Stimulated activated naive B cell treated with anti-CD40 and anti-IgM and Interleukin-4, amounts not matched to agents 10 μg/mL and 1 μg/mL and 100 μg/mL, for 72 hours (primary cell): ENCODE measurements around the gene DISP3.

Experiments
- ATAC-seq, 2 donors: fragments of 150-1000 bp; cut with Tn5 transposase; replicated peaks; 2 replicates each; pipeline ENCODE4 v1.10.0; 2021; ENCODE audit warnings: moderate library complexity in 1 of 2
- DNase-seq: peaks from one replicate; pipeline ENCODE4 v3.0.0; 2021
- H3K27ac Mint-ChIP-seq: one replicate; pipeline ENCODE4 v1.8.0; 2022; ENCODE audit warnings: mild to moderate bottlenecking, mixed read lengths
- H3K27me3 Mint-ChIP-seq, 2 donors: one replicate each; pipeline ENCODE4 v1.8.0; 2022; ENCODE audit warnings: mixed read lengths in 2 of 2
- H3K36me3 Mint-ChIP-seq, 2 donors: one replicate each; pipeline ENCODE4 v1.8.0; 2022; ENCODE audit warnings: mixed read lengths in 2 of 2, mild to moderate bottlenecking in 1 of 2
- H3K4me1 Mint-ChIP-seq, 2 donors: one replicate each; pipeline ENCODE4 v1.8.0; 2022; ENCODE audit warnings: mixed read lengths in 2 of 2, mild to moderate bottlenecking in 1 of 2
- H3K4me3 Mint-ChIP-seq, 2 donors: one replicate each; pipeline ENCODE4 v1.8.0; 2022; ENCODE audit warnings: mild to moderate bottlenecking in 2 of 2, mixed read lengths in 2 of 2, moderate library complexity in 1 of 2
- H3K9me3 Mint-ChIP-seq, 2 donors: one replicate each; pipeline ENCODE4 v1.8.0; 2022; ENCODE audit warnings: mixed read lengths in 2 of 2, mild to moderate bottlenecking in 1 of 2

The DISP3 gene

GRCh38 chr1:11501906-11502485, 23.0 kb downstream of the DISP3 start:
- ATAC-seq (no peak), DNase-seq (no peak)
- peaks cover 0 to 3% of the 10 kb centered on the region in 2 donors for H3K4me1 Mint-ChIP-seq
- H3K9me3 Mint-ChIP-seq, result peaks cover 24 to 26% of the 10 kb centered on the region in 2 donors
- H3K27ac Mint-ChIP-seq, result no peak overlapping the region
- H3K4me3 Mint-ChIP-seq, result peak overlapping the region; percentile 7 to 12
- peaks cover 13 to 29% of the 10 kb centered on the region in 2 donors for H3K36me3 Mint-ChIP-seq
- peaks cover 47 to 52% of the 10 kb centered on the region in 2 donors for H3K27me3 Mint-ChIP-seq

- Mint-ChIP-seq H3K9me3 (peaks cover 24 to 26% of the 10 kb centered on the region in 2 donors), H3K27ac (no peak overlapping the region)
- ATAC-seq, result no peak
Measured at GRCh38 chr1:11502516-11502915, 23.6 kb downstream of the DISP3 start.

GRCh38 chr1:11504599-11504998, 25.6 kb downstream of the DISP3 start:
- H3K4me3 Mint-ChIP-seq, result no peak overlapping the region
- H3K27ac Mint-ChIP-seq, result no peak overlapping the region
- peaks cover 26 to 27% of the 10 kb centered on the region in 2 donors for H3K9me3 Mint-ChIP-seq
- H3K27me3 Mint-ChIP-seq, result peaks cover 31 to 33% of the 10 kb centered on the region in 2 donors
- H3K4me1 Mint-ChIP-seq, result peaks cover 0 to 3% of the 10 kb centered on the region in 2 donors
- no peak for DNase-seq
- peaks cover 15 to 29% of the 10 kb centered on the region in 2 donors for H3K36me3 Mint-ChIP-seq
- no peak for ATAC-seq

More at GRCh38 chr1:11502516-11502915, 23.6 kb downstream of the DISP3 start:
- H3K27me3 Mint-ChIP-seq, result peaks cover 45 to 50% of the 10 kb centered on the region in 2 donors
- H3K4me1 Mint-ChIP-seq, result peaks cover 0 to 3% of the 10 kb centered on the region in 2 donors
- no peak for DNase-seq
- peaks cover 15 to 29% of the 10 kb centered on the region in 2 donors for H3K36me3 Mint-ChIP-seq
- no peak overlapping the region for H3K4me3 Mint-ChIP-seq

DNA sequence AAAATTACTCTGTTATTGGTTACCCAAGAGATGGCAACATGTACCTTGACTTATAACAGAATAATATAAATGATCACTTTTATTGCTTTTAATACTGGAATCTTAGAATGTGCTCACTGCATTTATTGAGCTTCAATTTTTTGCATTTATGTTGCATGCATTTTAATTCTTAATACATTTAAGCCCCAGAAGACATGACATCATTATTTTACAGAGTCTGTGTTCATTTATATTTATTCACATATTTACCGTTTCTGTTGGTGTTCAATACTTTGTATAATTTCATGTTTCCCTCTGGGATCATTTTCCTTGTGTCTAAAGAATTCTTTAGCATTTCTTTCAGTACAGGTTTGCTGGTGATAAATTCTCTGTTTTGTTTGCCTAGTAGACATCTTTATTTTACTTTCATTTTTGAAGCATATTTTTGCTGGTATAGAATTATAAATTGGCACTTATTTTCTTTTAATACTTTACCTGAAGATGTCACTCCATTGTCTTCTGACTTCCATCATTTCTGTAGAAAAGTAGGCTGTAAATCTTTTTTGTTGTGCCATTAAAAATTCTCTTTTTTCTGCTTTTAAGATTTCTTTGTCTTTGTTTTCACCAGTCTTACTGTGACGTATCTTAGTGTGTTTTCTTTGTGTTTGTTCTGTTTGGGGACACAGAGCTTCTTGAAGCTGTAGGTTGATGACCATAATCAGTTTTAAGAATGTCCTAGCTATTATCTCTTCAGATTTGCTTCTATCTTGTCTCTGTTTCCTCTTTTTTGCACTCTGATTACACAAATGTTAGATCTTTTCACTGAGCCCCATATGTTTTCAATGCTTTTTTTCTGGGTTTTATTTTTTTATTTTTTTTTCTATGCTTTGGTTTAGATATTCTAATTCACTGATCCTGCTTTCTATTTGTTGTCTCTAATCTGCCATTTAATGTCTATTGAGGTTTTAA, 26.9 kb downstream of the DISP3 start:
- Mint-ChIP-seq H3K9me3 (peaks cover 29 to 32% of the 10 kb centered on the region in 2 donors), H3K27me3 (peaks cover 23 to 28% of the 10 kb centered on the region in 2 donors), H3K4me3 (no peak overlapping the region), H3K27ac (no peak overlapping the region), H3K36me3 (peaks cover 15 to 32% of the 10 kb centered on the region in 2 donors), H3K4me1 (peaks cover 0 to 3% of the 10 kb centered on the region in 2 donors)
- ATAC-seq, result no peak
- no peak for DNase-seq

DNA sequence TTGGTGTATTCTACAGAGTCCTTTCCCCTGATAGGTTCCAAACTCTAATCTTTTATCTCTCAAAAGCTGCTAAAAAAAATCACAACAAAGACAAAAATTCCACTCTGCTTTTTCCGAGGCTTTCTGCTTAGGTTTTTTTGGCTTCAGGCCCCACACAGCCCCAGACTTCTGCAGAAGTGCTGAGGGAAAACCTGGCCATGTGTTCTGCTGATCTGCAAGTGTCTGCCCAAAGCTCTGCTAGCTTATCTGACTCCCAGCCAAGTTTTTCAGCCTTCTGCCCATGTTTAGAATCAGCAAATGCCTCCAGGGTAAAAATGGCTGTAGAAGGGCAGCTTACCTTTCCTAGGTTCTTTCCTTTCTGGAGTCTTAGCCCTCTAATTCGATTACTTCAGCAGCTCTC, 28.4 kb downstream of the DISP3 start:
- no peak overlapping the region for H3K4me3 Mint-ChIP-seq
- peaks cover 11 to 29% of the 10 kb centered on the region in 2 donors for H3K36me3 Mint-ChIP-seq
- ATAC-seq (no peak), DNase-seq (no peak)
- H3K4me1 Mint-ChIP-seq, result no peaks in the 10 kb centered on the region
- H3K9me3 Mint-ChIP-seq, result peaks cover 31 to 35% of the 10 kb centered on the region in 2 donors
- peaks cover 15 to 23% of the 10 kb centered on the region in 2 donors for H3K27me3 Mint-ChIP-seq
- no peak overlapping the region for H3K27ac Mint-ChIP-seq

- H3K9me3 Mint-ChIP-seq, result peaks cover 24 to 25% of the 10 kb centered on the region in 2 donors
- peaks cover 12 to 44% of the 10 kb centered on the region in 2 donors for H3K27me3 Mint-ChIP-seq
- peaks cover 10 to 12% of the 10 kb centered on the region in 2 donors for H3K36me3 Mint-ChIP-seq
- no peak overlapping the region for H3K27ac Mint-ChIP-seq
- H3K4me1 Mint-ChIP-seq, result no peaks in the 10 kb centered on the region
- DNase-seq, result no peak
- no peak for ATAC-seq
- H3K4me3 Mint-ChIP-seq, result no peak overlapping the region
Measured at GRCh38 chr1:11513681-11514080, 34.7 kb downstream of the DISP3 start.

- Mint-ChIP-seq H3K27me3 (peaks cover 12 to 44% of the 10 kb centered on the region in 2 donors), H3K9me3 (peaks cover 22 to 25% of the 10 kb centered on the region in 2 donors), H3K4me1 (no peaks in the 10 kb centered on the region), H3K27ac (no peak overlapping the region), H3K4me3 (no peak overlapping the region), H3K36me3 (peaks cover 10 to 12% of the 10 kb centered on the region in 2 donors)
- ATAC-seq (no peak), DNase-seq (no peak)
Measured at GRCh38 chr1:11514366-11514765, 35.4 kb downstream of the DISP3 start.

GRCh38 chr1:11515368-11516300, 36.7 kb downstream of the DISP3 start:
- no peak for ATAC-seq
- H3K27me3 Mint-ChIP-seq, result peaks cover 10 to 40% of the 10 kb centered on the region in 2 donors
- no peak for DNase-seq
- no peaks in the 10 kb centered on the region for H3K4me1 Mint-ChIP-seq
- no peak overlapping the region for H3K4me3 Mint-ChIP-seq
- peaks cover 19 to 23% of the 10 kb centered on the region in 2 donors for H3K9me3 Mint-ChIP-seq
- peaks cover 8 to 12% of the 10 kb centered on the region in 2 donors for H3K36me3 Mint-ChIP-seq
- H3K27ac Mint-ChIP-seq, result no peak overlapping the region

DNA sequence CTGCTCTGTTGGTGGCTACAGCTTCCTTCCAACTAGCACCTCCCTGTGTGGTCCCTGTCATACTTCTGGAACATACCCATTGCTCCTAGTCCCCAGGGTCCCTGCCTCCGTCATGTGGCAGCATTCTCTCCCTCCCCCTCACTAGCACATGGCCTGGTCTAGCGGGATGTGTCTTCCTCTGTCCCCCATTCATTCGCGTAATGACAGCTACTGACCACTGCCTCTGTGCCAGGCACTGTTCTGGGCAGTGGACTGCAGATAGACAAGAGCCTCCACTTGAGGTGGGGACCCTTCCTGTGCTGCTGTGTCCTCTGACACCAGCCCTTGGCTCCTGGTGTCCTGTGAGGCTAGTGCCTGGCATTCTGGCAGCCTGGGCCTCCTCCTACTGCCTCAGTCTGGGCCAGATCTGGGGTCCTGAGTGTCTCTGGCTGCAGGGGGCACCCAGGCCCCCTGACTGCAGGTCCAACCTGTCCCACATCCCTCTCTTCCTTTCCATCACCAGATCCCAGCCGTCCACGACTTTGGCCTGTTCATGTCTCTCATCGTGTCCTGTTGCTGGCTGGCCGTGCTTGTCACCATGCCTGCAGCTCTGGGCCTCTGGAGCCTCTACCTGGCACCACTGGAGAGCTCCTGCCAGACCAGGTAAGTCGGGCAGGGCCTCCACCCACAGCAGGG, 38.1 kb downstream of the DISP3 start:
- H3K27ac Mint-ChIP-seq, result no peak overlapping the region
- ATAC-seq, result no peak
- no peaks in the 10 kb centered on the region for H3K4me1 Mint-ChIP-seq
- H3K9me3 Mint-ChIP-seq, result peaks cover 13 to 14% of the 10 kb centered on the region in 2 donors
- H3K36me3 Mint-ChIP-seq, result peaks cover 6 to 12% of the 10 kb centered on the region in 2 donors
- H3K27me3 Mint-ChIP-seq, result peaks cover 4 to 33% of the 10 kb centered on the region in 2 donors
- no peak for DNase-seq
- H3K4me3 Mint-ChIP-seq, result no peak overlapping the region

DNA sequence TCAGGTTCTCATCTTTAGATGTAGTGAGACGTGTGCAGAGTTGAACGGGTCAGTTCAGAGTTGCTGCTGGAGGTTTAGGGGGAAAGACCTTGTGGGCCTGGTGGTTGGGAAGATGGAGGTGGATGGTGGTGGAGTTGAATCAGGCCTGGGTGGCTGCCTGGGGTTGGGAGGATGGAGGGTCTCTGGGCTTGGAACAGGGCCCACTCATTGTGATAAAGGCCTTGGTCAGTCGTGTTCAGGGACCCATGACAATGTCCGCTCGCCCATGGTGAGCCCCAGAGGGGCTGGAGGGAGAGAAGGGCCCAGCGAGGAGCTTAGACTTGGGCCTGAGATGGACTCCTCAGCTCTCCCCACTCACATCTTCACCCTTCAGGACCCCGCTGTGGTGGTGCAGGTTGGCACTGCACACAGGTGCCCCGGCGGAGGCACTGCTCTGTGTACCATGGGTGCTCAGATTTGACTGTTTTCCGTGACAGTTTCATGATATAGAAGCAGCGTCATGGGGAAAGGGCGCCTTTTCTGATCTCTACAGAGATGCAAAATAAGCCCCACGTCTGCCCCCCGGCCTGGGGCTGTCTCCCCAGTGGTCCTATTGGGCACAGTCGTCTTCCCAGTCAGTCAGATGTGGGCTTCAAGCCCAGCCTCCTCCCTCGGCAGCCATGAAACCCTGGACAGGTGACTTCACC, 39.2 kb downstream of the DISP3 start:
- ATAC-seq (no peak), DNase-seq (no peak)
- Mint-ChIP-seq H3K27ac (no peak overlapping the region), H3K9me3 (peaks cover 4 to 5% of the 10 kb centered on the region in 2 donors), H3K4me3 (no peak overlapping the region), H3K36me3 (peaks cover 0 to 6% of the 10 kb centered on the region in 2 donors), H3K27me3 (peaks cover 4 to 25% of the 10 kb centered on the region in 2 donors), H3K4me1 (no peaks in the 10 kb centered on the region)

DNA sequence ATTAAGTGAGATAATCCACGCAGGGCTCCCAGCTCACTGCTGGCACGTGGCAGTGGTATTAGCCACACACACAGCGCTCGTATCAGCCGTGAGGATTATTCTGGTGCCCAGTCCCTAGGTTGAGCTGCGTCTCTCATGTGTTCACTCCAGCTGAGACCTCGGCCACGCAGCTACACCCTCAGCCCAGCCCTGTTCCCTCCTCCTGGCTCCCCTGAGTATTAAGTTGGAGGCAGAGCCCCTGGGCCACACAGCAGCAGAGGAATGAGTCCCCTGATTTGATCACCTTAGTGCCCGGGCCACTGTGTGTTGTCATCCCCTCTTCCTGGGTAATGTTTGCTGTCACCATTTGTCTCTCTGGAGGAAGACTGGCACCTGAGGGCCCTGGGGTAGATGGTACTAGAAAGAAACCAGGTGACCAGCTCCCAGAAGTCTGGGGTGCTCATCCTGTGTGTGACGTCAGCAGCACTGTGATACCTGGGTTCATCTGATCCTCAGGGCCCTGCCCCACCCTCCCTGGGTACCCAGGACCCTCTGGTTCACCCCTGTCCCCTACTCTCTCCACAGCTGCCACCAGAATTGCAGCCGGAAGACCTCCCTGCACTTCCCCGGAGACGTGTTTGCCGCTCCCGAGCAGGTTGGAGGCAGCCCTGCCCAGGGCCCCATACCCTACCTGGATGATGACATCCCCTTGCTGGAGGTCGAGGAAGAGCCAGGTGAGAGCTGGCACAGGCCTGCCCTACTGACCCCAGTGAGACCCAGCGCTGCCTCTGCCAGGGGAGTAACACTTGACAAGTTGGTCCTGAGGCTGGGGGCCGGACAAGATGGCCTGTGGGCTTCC, 40.1 kb downstream of the DISP3 start:
- Mint-ChIP-seq H3K36me3 (peaks cover 0 to 4% of the 10 kb centered on the region in 2 donors), H3K9me3 (peaks cover 2 to 4% of the 10 kb centered on the region in 2 donors), H3K4me1 (no peaks in the 10 kb centered on the region), H3K27ac (no peak overlapping the region), H3K27me3 (peaks cover 4 to 24% of the 10 kb centered on the region in 2 donors), H3K4me3 (no peak overlapping the region)
- DNase-seq (no peak), ATAC-seq (no peak)

DNA sequence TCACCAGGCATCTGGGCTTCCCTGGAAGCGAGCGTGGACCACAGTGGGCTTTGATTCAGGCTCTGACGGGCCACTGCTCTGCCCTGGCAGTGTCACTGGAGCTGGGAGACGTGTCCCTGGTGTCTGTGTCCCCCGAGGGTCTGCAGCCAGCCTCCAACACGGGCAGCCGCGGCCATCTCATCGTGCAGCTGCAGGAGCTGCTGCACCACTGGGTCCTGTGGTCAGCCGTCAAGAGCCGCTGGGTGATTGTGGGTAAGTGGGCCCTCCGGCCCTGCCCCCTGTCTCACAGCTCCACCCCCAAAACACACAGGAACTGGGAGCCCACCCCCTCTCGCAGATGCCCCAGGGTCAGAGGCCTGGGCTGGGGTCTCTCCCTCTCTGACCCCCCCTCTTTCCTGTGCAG, 40.7 kb downstream of the DISP3 start:
- no peaks in the 10 kb centered on the region for H3K9me3 Mint-ChIP-seq
- DNase-seq (no peak), ATAC-seq (no peak)
- no peaks in the 10 kb centered on the region for H3K36me3 Mint-ChIP-seq
- no peaks in the 10 kb centered on the region for H3K4me1 Mint-ChIP-seq
- H3K27ac Mint-ChIP-seq, result no peak overlapping the region
- H3K4me3 Mint-ChIP-seq, result no peak overlapping the region
- H3K27me3 Mint-ChIP-seq, result peaks cover 0 to 18% of the 10 kb centered on the region in 2 donors
